Smooth muscle cell of the coronary artery (primary cell): Measurements from ENCODE around the gene LRIG2. TPM values are rescaled to one million over a fixed set of nuclear protein-coding genes. Genes with fewer than 3 reads are reported as not detected.

Experiments
- total RNA-seq: library from RNA; depleted of rRNA; stranded (reverse); fragments of >200 nt; gene quantifications from 2 replicates; pipeline ENCODE4 v1.2.3, GENCODE V29; 2014; ENCODE audit warnings: low replicate concordance

LRIG2 gene
- total RNA-seq: 6.8 and 7.1 TPM in 2 replicates

GRCh38 chr1:113072757-113073478 is at the start of gene LRIG2:
TSS of gene LRIG2 (plus strand) at chr1:113073198. CDS start at chr1:113073407, 209 bp downstream.

Other genes starting within 250 kb of the LRIG2 start
- 72.4 and 77.0 TPM in 2 replicates for gene SLC16A1, start 117.0 kb upstream of the LRIG2 start, total RNA-seq